Neural progenitor cell (in vitro differentiated cells): ENCODE results near the gene SEMA4G. TPM values are rescaled to one million over a fixed set of nuclear protein-coding genes. Genes with fewer than 3 reads are reported as not detected.

ENCODE experiments used
- DNase-seq: peaks from one replicate; pipeline ENCODE4 v3.0.0-alpha.2; 2016; ENCODE audit warnings: low spot score
- H2AFZ ChIP-seq: fragments of 200-600 bp; sonication (generic); replicated peaks from 2 replicates; pipeline ENCODE4 v1.6.1; 2016; ENCODE audit warnings: antibody characterized with exemption
- H3F3A ChIP-seq: fragments of 200-600 bp; sonication (generic); 2 replicates; pipeline ENCODE4 v1.6.1; 2016; ENCODE audit warnings: antibody characterized with exemption, low read depth
- H3K27ac ChIP-seq: fragments of 200-600 bp; sonication (generic); 2 replicates; pipeline ENCODE4 v1.5.1; 2016; ENCODE audit warnings: mild to moderate bottlenecking
- H3K27me3 ChIP-seq: fragments of 200-600 bp; sonication (generic); 2 replicates; pipeline ENCODE4 v1.6.1; 2016; ENCODE audit warnings: mild to moderate bottlenecking, moderate library complexity
- H3K36me3 ChIP-seq: fragments of 200-600 bp; sonication (generic); 2 replicates; pipeline ENCODE4 v1.5.1; 2016
- H3K4me1 ChIP-seq: fragments of 200-600 bp; sonication (generic); 2 replicates; pipeline ENCODE4 v1.6.1; 2016; ENCODE audit warnings: mixed run types
- H3K4me2 ChIP-seq: fragments of 200-600 bp; sonication (generic); 2 replicates; pipeline ENCODE4 v1.6.1; 2016
- H3K4me3 ChIP-seq: fragments of 200-600 bp; sonication (generic); 2 replicates; pipeline ENCODE4 v1.5.1; 2016
- H3K79me2 ChIP-seq: fragments of 200-600 bp; sonication (generic); 2 replicates; pipeline ENCODE4 v1.6.1; 2016; ENCODE audit warnings: low read depth
- H3K9ac ChIP-seq: fragments of 200-600 bp; sonication (generic); 2 replicates; pipeline ENCODE4 v1.6.1; 2016
- H3K9me3 ChIP-seq: fragments of 200-600 bp; sonication (generic); 2 replicates; pipeline ENCODE4 v1.5.1; 2016; ENCODE audit warnings: low read depth
- H4K20me1 ChIP-seq: fragments of 200-600 bp; sonication (generic); 2 replicates; pipeline ENCODE4 v1.6.1; 2016; ENCODE audit warnings: low read depth
- H3K27ac Mint-ChIP-seq: 3 replicates; pipeline ENCODE4 v1.8.0; 2021; ENCODE audit warnings: mixed read lengths
- H3K27me3 Mint-ChIP-seq: 2 replicates; pipeline ENCODE4 v1.8.0; 2022; ENCODE audit warnings: low read depth, mild to moderate bottlenecking, inconsistent platforms, moderate library complexity, mixed read lengths; ENCODE audit not compliant: insufficient read depth
- H3K36me3 Mint-ChIP-seq: 3 replicates; pipeline ENCODE4 v1.8.0; 2021; ENCODE audit warnings: mixed read lengths
- H3K4me1 Mint-ChIP-seq: 3 replicates; pipeline ENCODE4 v1.8.0; 2021; ENCODE audit warnings: mixed read lengths
- H3K4me3 Mint-ChIP-seq: 3 replicates; pipeline ENCODE4 v1.8.0; 2021; ENCODE audit warnings: mild to moderate bottlenecking, moderate library complexity, mixed read lengths
- H3K9me3 Mint-ChIP-seq: 3 replicates; pipeline ENCODE4 v1.8.0; 2020; ENCODE audit warnings: mixed read lengths
- CTCF ChIP-seq: fragments of 200-600 bp; sonication (generic); IDR thresholded peaks from 2 replicates; pipeline ENCODE4 v1.5.1; 2017; ENCODE audit warnings: antibody characterized with exemption, mild to moderate bottlenecking
- EZH2 ChIP-seq: fragments of 200-600 bp; sonication (generic); IDR thresholded peaks from 2 replicates; pipeline ENCODE4 v1.6.1; 2017; ENCODE audit warnings: antibody characterized with exemption, mild to moderate bottlenecking, moderate library complexity
- EZH2phosphoT487 ChIP-seq: fragments of 200-600 bp; sonication (generic); IDR thresholded peaks from 2 replicates; pipeline ENCODE4 v1.6.1; 2017; ENCODE audit warnings: antibody characterized with exemption
- total RNA-seq: library from RNA; depleted of rRNA; stranded (reverse); fragments of >200 nt; gene quantifications from 2 replicates; pipeline ENCODE4 v1.2.3, GENCODE V29; 2015; ENCODE audit warnings: low replicate concordance

SEMA4G gene
- total RNA-seq, 1 donor from 2014 or later: 2.3 TPM

GRCh38 chr10:100999742-101000126, 30.4 kb downstream of the SEMA4G start, which contains the start of gene LZTS2:
LZTS2 (plus strand) TSS chr10:100999808; CDS start chr10:101002539, 2,731 bp downstream.
- peak within 1 kb of the TSS; percentile 90 for H3K4me3 Mint-ChIP-seq
- H3K4me2 ChIP-seq: peak within 1 kb of the TSS; percentile 85
- H4K20me1 ChIP-seq: peaks cover 23% of the 10 kb centered on the region
- H3K36me3 Mint-ChIP-seq: peaks cover 7% of the 10 kb centered on the region
- H3K9me3 Mint-ChIP-seq: no peaks in the 10 kb centered on the region
- peaks cover 10% of the 10 kb centered on the region for H3K27me3 Mint-ChIP-seq
- H3K4me3 ChIP-seq: peak within 1 kb of the TSS; percentile 96
- H3F3A ChIP-seq: peaks cover 42% of the 10 kb centered on the region
- no peak for DNase-seq
- H3K27ac Mint-ChIP-seq: peak within 1 kb of the TSS; percentile 98
- peak within 1 kb of the TSS; percentile 79 for H3K9ac ChIP-seq
- peak within 1 kb of the TSS; percentile 64 for H2AFZ ChIP-seq
- TF ChIP-seq EZH2phosphoT487: no peak
- no peak for TF ChIP-seq EZH2
- no peak for TF ChIP-seq CTCF
- no peaks in the 10 kb centered on the region for H3K9me3 ChIP-seq
- H3K27ac ChIP-seq: peak within 1 kb of the TSS; percentile 67
- H3K79me2 ChIP-seq: peaks cover 43% of the 10 kb centered on the region
- peaks cover 16% of the 10 kb centered on the region for H3K4me1 Mint-ChIP-seq
- no peaks in the 10 kb centered on the region for H3K36me3 ChIP-seq
- H3K4me1 ChIP-seq: peaks cover 13% of the 10 kb centered on the region
- no peaks in the 10 kb centered on the region for H3K27me3 ChIP-seq

GRCh38 chr10:101000127-101000914, 31.0 kb downstream of the SEMA4G start:
- Histone ChIP-seq H3K79me2 (peaks cover 43% of the 10 kb centered on the region), H3K4me3 (peak overlapping the region; percentile 96), H3K27me3 (no peaks in the 10 kb centered on the region), H3K9me3 (no peaks in the 10 kb centered on the region), H4K20me1 (peaks cover 29% of the 10 kb centered on the region), H2AFZ (no peak overlapping the region), H3K36me3 (no peaks in the 10 kb centered on the region), H3K4me2 (peak overlapping the region; percentile 85), H3F3A (peaks cover 36% of the 10 kb centered on the region), H3K4me1 (peaks cover 13% of the 10 kb centered on the region), H3K27ac (no peak overlapping the region), H3K9ac (peak overlapping the region; percentile 79)
- peak overlapping the region; percentile 98 for H3K27ac Mint-ChIP-seq
- DNase-seq: peak; percentile 58
- peaks cover 7% of the 10 kb centered on the region for H3K36me3 Mint-ChIP-seq
- H3K9me3 Mint-ChIP-seq: no peaks in the 10 kb centered on the region
- no peak for TF ChIP-seq EZH2
- H3K4me1 Mint-ChIP-seq: peaks cover 16% of the 10 kb centered on the region
- peak overlapping the region; percentile 87 for H3K4me3 Mint-ChIP-seq
- H3K27me3 Mint-ChIP-seq: peaks cover 10% of the 10 kb centered on the region

- Histone ChIP-seq H3F3A (peaks cover 33% of the 10 kb centered on the region), H3K4me2 (peak overlapping the region; percentile 85), H3K27ac (no peak overlapping the region), H3K9me3 (no peaks in the 10 kb centered on the region), H2AFZ (no peak overlapping the region), H3K27me3 (no peaks in the 10 kb centered on the region), H3K4me1 (peaks cover 13% of the 10 kb centered on the region), H4K20me1 (peaks cover 29% of the 10 kb centered on the region), H3K4me3 (peak overlapping the region; percentile 96), H3K9ac (peak overlapping the region; percentile 79), H3K79me2 (peaks cover 43% of the 10 kb centered on the region), H3K36me3 (no peaks in the 10 kb centered on the region)
- H3K27ac Mint-ChIP-seq: peak overlapping the region; percentile 94
- peaks cover 10% of the 10 kb centered on the region for H3K36me3 Mint-ChIP-seq
- peaks cover 16% of the 10 kb centered on the region for H3K4me1 Mint-ChIP-seq
- peak overlapping the region; percentile 87 for H3K4me3 Mint-ChIP-seq
- peak; percentile 39 for DNase-seq
- TF ChIP-seq CTCF: no peak
- no peak for TF ChIP-seq EZH2phosphoT487
- no peak for TF ChIP-seq EZH2
- peaks cover 10% of the 10 kb centered on the region for H3K27me3 Mint-ChIP-seq
- H3K9me3 Mint-ChIP-seq: no peaks in the 10 kb centered on the region
These were observed 31.8 kb downstream of the SEMA4G start for GRCh38 chr10:101000915-101001658.
